HG02943 (cell line): ENCODE results near the gene USP37.

Source experiments
- ATAC-seq: cut with Tn5 transposase; IDR thresholded peaks from one replicate; pipeline ENCODE4 v1.9.1; 2021; ENCODE audit warnings: mild to moderate bottlenecking, low read depth, moderate library complexity; ENCODE audit not compliant: unreplicated experiment

USP37 gene

DNA sequence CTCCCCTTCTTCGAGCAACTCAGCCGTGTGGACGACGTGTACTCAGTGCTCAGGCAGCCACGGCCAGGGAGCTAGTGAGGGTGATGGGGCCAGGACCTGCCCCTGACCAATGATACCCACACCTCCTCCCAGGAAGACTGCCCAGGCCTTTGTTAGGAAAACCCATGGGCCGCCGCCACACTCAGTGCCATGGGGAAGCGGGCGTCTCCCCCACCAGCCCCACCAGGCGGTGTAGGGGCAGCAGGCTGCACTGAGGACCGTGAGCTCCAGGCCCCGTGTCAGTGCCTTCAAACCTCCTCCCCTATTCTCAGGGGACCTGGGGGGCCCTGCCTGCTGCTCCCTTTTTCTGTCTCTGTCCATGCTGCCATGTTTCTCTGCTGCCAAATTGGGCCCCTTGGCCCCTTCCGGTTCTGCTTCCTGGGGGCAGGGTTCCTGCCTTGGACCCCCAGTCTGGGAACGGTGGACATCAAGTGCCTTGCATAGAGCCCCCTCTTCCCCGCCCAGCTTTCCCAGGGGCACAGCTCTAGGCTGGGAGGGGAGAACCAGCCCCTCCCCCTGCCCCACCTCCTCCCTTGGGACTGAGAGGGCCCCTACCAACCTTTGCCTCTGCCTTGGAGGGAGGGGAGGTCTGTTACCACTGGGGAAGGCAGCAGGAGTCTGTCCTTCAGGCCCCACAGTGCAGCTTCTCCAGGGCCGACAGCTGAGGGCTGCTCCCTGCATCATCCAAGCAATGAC, 163.6 kb downstream of the USP37 start:
- no peak for ATAC-seq

GRCh38 chr2:218403810-218404209, 164.3 kb downstream of the USP37 start:
- ATAC-seq: no peak

GRCh38 chr2:218402911-218403411, 165.2 kb downstream of the USP37 start:
- ATAC-seq: no peak

- ATAC-seq: no peak
Observed at GRCh38 chr2:218402491-218402901, 165.7 kb downstream of the USP37 start.

- no peak for ATAC-seq
Observed at GRCh38 chr2:218401890-218402289, 166.3 kb downstream of the USP37 start.

- no peak for ATAC-seq
Observed at GRCh38 chr2:218400930-218401881, 166.9 kb downstream of the USP37 start.
